HG03469 (cell line): ENCODE results near the gene TVP23A.

Experiments
- ATAC-seq: cut with Tn5 transposase; IDR thresholded peaks from one replicate; pipeline ENCODE4 v1.9.1; 2021; ENCODE audit warnings: mild to moderate bottlenecking, moderate library complexity, moderate number of reproducible peaks; ENCODE audit not compliant: unreplicated experiment

TVP23A gene

DNA sequence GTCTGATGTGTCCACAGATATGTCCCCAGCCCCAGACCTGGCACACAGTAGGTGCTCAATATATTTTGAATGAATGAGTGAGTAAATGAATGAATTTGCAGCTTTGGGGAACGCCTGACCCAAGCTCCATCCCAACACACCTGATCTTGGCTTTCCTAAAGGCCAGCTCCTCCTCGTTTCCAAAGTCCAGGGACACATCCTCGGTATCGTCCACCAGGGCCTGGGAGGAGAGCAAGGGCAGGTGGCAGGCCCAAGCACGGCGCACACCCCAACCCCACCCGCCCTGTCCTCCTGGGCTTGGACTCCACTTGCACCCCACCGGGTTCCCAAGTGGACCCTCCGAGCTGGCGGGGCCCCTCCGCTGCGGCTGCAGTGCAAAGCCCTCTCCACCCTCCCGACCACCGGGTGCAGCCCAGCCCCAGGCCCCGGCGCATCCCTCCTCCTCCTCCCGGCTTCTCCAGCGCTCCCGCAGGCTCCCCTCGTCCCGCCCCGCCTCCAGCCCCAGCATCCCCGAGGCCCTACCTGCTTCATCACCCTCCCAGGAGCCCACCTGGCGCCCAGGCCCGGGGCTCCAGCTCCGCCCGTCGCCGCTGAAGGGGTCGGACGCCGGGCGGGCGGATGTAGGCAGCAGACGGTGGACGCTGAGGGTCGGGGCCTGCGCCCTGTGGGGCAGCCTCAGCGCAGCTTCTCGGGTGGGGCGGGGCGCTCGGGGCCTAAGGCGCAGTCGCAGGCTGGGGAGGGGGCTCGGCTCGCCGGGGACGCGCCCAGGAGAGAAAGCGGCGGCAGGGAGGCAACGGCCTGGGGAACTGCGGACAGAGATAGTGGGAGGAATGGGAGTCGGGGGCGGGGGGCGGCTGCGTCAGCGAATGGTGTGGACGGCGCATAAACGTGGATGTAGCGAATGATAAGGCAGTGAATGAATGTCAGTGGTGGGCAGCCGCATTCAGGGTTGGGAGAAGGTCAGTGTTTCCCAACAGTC, at the start of gene TVP23A:
TSS of gene TVP23A (minus strand) at position 832 of the 979 bp plus-strand sequence. CDS start at position 531, 301 bp downstream.
- ATAC-seq = no peak

DNA sequence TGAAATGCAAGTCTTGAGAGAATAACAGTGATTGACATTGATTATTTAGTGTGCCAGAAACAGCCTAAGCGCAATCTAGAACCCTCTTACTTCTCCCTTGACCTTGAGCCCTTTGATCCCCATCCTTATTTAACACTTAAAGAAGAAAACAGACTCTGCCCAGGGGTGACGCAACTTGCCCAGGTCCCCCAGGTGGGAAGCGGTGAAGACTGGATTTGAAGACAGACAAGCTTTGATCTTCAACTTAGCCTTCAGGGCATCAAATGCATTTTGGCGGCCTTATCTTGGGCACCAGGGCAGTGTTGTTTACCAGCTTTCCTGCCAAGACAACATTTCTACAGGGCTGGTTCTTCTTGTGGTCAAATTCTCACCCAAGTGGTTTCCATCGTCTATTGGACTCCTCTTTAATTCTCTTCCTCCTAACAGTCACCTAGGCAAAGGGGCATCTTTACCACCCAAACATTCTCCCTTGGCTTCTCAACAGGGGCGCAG, 49.6 kb upstream of the TVP23A start:
- ATAC-seq = no peak

- ATAC-seq = no peak
These were observed 48.6 kb upstream of the TVP23A start for GRCh38 chr16:10867199-10867598.

DNA sequence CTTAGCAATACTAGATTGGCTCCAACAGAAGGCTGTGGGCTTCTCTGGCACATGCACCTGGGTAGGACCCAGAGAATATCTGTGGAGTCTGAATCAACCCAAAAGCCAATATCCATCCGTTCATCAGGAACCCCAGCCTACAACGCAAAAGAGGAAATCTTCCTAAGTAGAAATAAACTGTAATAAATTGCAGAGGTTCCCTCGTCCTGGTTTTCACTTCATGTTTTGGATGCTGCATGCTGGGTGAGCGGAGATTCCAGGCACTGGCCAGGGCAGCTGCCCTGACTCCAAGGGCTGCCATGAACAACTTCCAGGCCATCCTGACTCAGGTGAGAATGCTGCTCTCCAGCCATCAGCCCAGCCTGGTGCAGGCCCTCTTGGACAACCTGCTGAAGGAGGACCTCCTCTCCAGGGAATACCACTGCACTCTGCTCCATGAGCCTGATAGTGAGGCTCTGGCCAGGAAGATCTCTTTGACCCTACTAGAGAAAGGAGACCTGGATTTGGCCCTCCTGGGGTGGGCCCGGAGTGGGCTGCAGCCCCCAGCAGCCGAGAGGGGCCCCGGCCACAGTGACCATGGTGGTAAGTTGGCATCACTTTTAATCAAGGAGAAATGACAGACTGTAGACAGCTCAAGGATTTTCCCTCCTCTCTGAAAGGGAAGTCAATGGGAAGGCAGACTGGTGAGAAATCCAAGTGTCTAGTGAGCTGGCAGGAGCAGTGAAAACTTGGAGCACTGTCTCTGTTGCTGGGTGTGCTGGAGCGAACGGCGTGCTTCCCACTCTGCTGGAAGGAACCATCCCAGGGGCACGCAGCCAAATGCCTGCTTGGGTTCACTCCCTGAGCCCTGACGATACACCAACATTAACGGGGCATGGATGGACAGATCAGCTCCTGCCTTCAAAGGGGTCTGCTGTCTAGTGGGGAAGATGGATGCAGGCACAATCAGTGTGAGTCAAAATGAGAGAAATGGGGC, 47.7 kb upstream of the TVP23A start:
- ATAC-seq = no peak

DNA sequence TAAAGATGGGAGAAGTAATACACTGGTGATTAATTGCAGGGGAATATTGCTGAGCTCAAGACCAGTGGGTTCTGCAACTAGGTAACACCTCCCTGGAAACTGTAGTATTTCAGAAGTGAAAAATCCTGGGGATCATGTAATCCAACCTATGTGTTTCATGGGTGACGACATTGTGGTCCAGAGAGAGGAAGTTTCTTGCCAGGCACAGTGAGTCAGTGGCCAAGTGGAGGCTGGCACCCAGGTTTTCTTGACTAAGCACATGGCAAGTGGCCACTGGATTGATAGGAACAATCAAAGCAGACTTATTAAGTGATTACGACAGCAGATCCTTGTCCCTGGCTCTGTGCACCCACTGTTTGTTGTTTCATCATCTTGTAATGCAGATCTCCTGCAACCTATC, 43.8 kb upstream of the TVP23A start:
- no peak for ATAC-seq

- no peak for ATAC-seq
These were observed 41.1 kb upstream of the TVP23A start for GRCh38 chr16:10859658-10860057.

DNA sequence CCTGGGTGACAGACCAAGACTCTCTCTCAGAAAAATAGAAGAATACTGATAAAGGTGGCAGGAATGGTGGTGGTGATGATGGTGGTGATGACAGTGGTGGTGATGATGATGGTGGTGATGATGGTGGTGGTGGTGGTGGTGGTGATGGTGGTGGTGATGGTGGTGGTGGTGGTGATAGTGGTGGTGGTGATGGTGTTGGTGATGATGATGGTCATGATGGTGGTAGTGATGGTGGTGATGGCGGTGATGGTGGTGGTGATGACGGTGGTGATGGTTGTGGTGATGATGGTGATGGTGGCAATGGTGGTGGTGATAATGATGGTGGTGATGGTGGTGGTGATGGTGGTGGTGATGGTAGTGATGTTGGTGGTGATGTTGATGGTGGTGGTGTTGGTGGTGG, 40.4 kb upstream of the TVP23A start:
- ATAC-seq = no peak

DNA sequence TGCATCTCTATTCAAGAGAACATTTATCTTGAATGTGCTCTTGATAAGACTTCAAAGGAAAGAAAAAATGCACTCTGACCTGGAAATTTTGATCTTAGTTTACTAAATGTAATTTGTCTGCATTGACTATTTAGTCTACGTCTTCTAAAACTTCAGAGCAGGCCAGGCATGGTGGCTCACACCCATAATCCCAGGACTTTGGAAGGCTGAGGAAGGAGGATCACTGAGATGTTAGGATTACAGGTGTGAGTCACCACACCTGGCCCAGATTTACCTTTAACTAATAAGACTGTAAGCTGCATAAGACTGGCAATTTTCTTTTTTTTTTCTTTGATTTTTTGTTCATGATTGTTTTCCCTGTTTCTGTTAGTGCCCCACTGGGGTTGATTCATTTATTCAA, 39.6 kb upstream of the TVP23A start:
- no peak for ATAC-seq

GRCh38 chr16:10856042-10856441, 37.4 kb upstream of the TVP23A start:
- no peak for ATAC-seq

- ATAC-seq = no peak
These were observed 34.4 kb upstream of the TVP23A start for GRCh38 chr16:10852948-10853347.

- ATAC-seq = no peak
These were observed 33.7 kb upstream of the TVP23A start for GRCh38 chr16:10852286-10852685.

- ATAC-seq = no peak
These were observed 32.9 kb upstream of the TVP23A start for GRCh38 chr16:10851512-10851911.

DNA sequence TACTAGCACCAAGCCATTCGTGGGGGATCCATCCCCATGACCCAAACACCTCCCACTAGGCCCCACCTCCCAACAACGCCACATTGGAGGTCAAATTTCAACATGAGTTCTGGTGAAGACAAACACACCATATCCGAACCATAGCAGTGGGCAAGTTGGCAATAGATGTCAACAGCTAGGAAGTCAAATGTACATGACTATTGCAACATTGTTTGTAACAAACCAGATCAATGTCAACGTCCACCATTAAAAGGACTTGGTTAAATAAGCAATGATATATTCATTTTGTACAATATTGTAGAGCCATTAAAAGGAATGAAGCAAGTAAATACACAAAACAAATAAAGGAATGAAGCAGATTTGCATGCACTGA, 31.9 kb upstream of the TVP23A start:
- no peak for ATAC-seq

DNA sequence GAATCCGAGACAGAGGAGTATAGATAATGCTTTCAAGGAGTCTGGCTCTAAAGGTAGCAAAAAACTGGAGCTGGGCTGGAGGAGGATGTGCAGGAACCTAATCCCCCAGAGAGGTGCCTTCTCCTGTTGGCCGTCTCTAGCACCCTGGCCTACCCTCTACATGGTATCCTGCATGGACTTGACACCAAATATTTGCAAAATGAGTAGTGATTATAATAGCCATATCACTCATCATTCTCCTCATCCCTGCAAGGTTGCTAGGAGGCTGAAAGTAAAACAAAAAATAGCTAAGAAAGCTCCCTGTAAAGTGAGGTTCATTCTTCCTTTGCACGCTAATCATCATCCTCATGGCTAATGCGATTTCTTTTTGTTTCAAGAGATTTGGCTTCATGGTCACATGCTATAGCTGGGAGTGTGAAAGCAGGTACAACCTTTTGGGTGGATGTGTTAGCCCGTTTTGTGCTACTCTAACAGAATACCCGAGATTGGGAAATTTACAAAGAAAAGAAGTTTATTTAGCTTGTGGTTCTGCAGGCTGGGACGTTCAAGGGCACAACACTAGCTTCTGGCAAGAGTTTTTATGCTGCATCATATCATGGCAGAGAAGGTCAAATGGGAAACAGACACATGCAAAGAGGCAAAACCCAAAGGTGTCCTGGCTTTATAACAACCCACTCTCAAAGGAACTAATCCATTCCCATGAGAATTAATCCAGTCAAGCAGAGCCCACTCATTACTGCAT, 31.3 kb upstream of the TVP23A start:
- no peak for ATAC-seq

GRCh38 chr16:10847176-10847575, 28.6 kb upstream of the TVP23A start:
- no peak for ATAC-seq

GRCh38 chr16:10846213-10846998, 27.8 kb upstream of the TVP23A start:
- no peak for ATAC-seq

DNA sequence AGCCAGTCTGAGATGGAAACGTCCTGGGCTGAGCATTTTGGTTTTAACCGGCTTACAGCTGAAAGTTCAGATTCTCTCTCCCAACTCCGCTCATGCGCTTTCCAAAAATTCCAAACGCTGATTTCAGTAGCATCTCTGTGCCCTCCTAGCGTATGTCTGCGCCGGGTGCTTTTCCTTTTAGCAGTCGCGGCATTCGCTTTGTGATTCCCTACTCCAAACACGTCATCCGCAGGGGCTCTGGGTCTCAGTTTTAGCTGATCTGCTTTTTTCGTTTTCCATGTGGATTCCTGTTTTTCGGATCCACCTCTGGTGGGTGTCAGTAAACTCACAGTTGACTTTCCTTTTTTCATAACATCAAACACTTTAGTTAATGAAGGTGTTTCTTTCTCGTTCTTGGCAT, 22.1 kb upstream of the TVP23A start:
- no peak for ATAC-seq

DNA sequence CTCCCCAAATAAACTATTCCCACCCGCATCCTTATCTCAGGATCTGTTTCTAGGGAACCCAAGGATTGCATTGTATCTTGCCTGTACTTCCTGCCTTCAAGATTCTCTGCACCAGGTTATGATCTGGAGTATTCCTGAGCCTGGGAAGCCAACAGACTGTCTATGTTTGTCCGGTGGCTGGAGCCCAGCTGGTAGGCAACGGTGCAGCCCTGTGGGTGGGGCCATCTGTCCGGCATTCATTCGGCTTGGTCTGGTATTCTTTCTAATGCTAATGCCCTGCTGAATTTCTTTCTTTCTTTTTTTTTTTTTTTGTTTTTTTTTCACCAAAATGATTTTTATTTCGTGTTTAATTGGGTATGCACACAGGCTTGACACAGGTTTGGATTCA, 20.7 kb upstream of the TVP23A start:
- ATAC-seq = no peak

GRCh38 chr16:10838621-10839278, 20.2 kb upstream of the TVP23A start:
- no peak for ATAC-seq
